K562 (cell line): ENCODE results near the gene PHYHD1. TPM values are rescaled to one million over a fixed set of nuclear protein-coding genes. Genes with fewer than 3 reads are reported as not detected.
A peak's percentile ranks its signal among the peaks of the same experiment; 100 is the strongest.

Experiments used
- BRF1 ChIP-seq: IDR thresholded peaks from 3 replicates; pipeline ENCODE4 v1.6.1; 2011; ENCODE audit warnings: borderline replicate concordance, mild to moderate bottlenecking; ENCODE audit not compliant: insufficient read length; ENCODE audit errors: extremely low read depth
- E2F6 ChIP-seq, 2 experiments: IDR thresholded peaks; 2 replicates each; pipeline ENCODE4 v1.6.1; 2011; ENCODE audit warnings: borderline replicate concordance in 1 of 2, control low read depth in 1 of 2, low read depth in 1 of 2, low read length in 1 of 2, mild to moderate bottlenecking in 1 of 2, mixed read lengths in 1 of 2, moderate library complexity in 1 of 2; ENCODE audit not compliant: insufficient read depth in 1 of 2, insufficient read length in 1 of 2, poor library complexity in 1 of 2, severe bottlenecking in 1 of 2; ENCODE audit errors: extremely low read depth in 1 of 2
- ETV6 ChIP-seq, 3 experiments: fragments of 150-350 bp in 1 of 3; sonication (generic) in 1 of 3; formaldehyde crosslinking in 1 of 3; IDR thresholded peaks; 2 replicates each; pipeline versions ENCODE4 v1.6.1 to v1.8.0; 2014 to 2022; ENCODE audit warnings: borderline replicate concordance in 2 of 3, low read depth in 2 of 3, antibody characterized with exemption in 1 of 3, low read length in 1 of 3, mild to moderate bottlenecking in 1 of 3, missing genetic modification reagents in 1 of 3
- FOSL1 ChIP-seq: fragments of 200-800 bp; sonication (Bioruptor generic); conservative IDR thresholded peaks from 2 replicates; pipeline ENCODE4 v1.6.1; 2016; ENCODE audit warnings: missing genetic modification characterization, missing compliant biosample characterization
- HDGF ChIP-seq: fragments of 450-650 bp; IDR thresholded peaks from 2 replicates; pipeline ENCODE4 v1.6.1; 2016
- HSF4 ChIP-seq: fragments of 250-450 bp; sonication (Bioruptor Pico); IDR thresholded peaks from 2 replicates; pipeline ENCODE4 v2.1.2; 2022; ENCODE audit warnings: mild to moderate bottlenecking, moderate library complexity, borderline replicate concordance
- ID3 ChIP-seq, 2 experiments: fragments of 250-450 bp in 1 of 2; fragments of 450-650 bp in 1 of 2; sonication (Bioruptor Pico) in 1 of 2; IDR thresholded peaks; 2 replicates each; pipeline versions ENCODE4 v1.6.1 to v1.8.0; 2016 to 2021; ENCODE audit warnings: mild to moderate bottlenecking in 2 of 2, moderate library complexity in 2 of 2, missing compliant biosample characterization in 1 of 2, missing genetic modification characterization in 1 of 2
- ILF3 ChIP-seq: fragments of 450-650 bp; IDR thresholded peaks from 2 replicates; pipeline ENCODE4 v1.6.1; 2018; ENCODE audit warnings: antibody characterized with exemption, mild to moderate bottlenecking, moderate library complexity, borderline replicate concordance
- MBD2 ChIP-seq: sonication (generic); IDR thresholded peaks from 2 replicates; pipeline ENCODE4 v1.6.1; 2016; ENCODE audit warnings: low read depth, borderline replicate concordance
- MYC ChIP-seq, 2 experiments: fragments of 250-450 bp in 1 of 2; sonication (Bioruptor Pico) in 1 of 2; IDR thresholded peaks; 2 replicates each; pipeline versions ENCODE4 v1.5.1 to v1.6.1; 2012 to 2021; ENCODE audit warnings: low read depth in 2 of 2, borderline replicate concordance in 1 of 2, improper control_type of control experiment in 1 of 2, low read length in 1 of 2, mild to moderate bottlenecking in 1 of 2, moderate library complexity in 1 of 2
- PHF8 ChIP-seq: fragments of 200-600 bp; sonication (generic); IDR thresholded peaks from 2 replicates; pipeline ENCODE4 v1.6.1; 2012; ENCODE audit warnings: mixed run types, mild to moderate bottlenecking, inconsistent platforms, low read length, moderate library complexity, borderline replicate concordance
- RFX1 ChIP-seq: fragments of 450-650 bp; IDR thresholded peaks from 2 replicates; pipeline ENCODE4 v1.6.1; 2016; ENCODE audit warnings: mild to moderate bottlenecking, moderate library complexity
- RFX5 ChIP-seq: IDR thresholded peaks from 2 replicates; pipeline ENCODE4 v1.6.1; 2011; ENCODE audit warnings: low read depth, mild to moderate bottlenecking, improper control_type of control experiment, low read length
- RFX7 ChIP-seq: fragments of 250-450 bp; sonication (Bioruptor Pico); IDR thresholded peaks from 2 replicates; pipeline ENCODE4 v1.5.1; 2021; ENCODE audit warnings: mild to moderate bottlenecking
- TAL1 ChIP-seq: fragments of 450-650 bp; IDR thresholded peaks from 2 replicates; pipeline ENCODE4 v1.6.1; 2016; ENCODE audit warnings: mild to moderate bottlenecking
- TBL1XR1 ChIP-seq, 2 experiments: IDR thresholded peaks; 2 replicates each; pipeline ENCODE4 v1.6.1; 2012; ENCODE audit warnings: improper control_type of control experiment in 2 of 2, low read length in 2 of 2, mild to moderate bottlenecking in 1 of 2
- U2AF1 ChIP-seq: fragments of 200-400 bp; formaldehyde crosslinking; optimal IDR thresholded peaks from 2 replicates; pipeline ENCODE3; 2017; ENCODE audit warnings: mild to moderate bottlenecking, low read depth, low read length, moderate library complexity
- XRCC4 ChIP-seq: IDR thresholded peaks from one replicate; pipeline ENCODE4 v1.6.1; 2011; ENCODE audit not compliant: insufficient read depth, insufficient read length; ENCODE audit errors: extremely low read depth
- ZNF24 ChIP-seq: fragments of 450-650 bp; IDR thresholded peaks from 2 replicates; pipeline ENCODE4 v1.6.1; 2016
- polyA plus RNA-seq, 8 experiments: library from polyadenylated mRNA; depleted of rRNA in 4 of 8; stranded (reverse) in 5 of 8; unstranded in 3 of 8; fragments of >200 nt; fragmentation: Nextera tagmentation in 2 of 8; fragmentation: Illumina TruSeq in 1 of 8; extraction: Ambion mirVana in 2 of 8; extraction: Trizol in 1 of 8; gene quantifications; 2 replicates each; pipeline versions ENCODE4 v1.2.1 to v1.2.3, GENCODE V29; 2011 to 2014; ENCODE audit warnings: inconsistent platforms in 1 of 8, missing spikeins in 1 of 8
- total RNA-seq, 7 experiments: library from RNA; depleted of rRNA in 6 of 7; stranded (reverse); fragments of >200 nt in 6 of 7; fragmentation: Illumina TruSeq in 2 of 7; extraction: Trizol in 2 of 7; gene quantifications; 2 replicates each; pipeline versions ENCODE4 v1.2.1 to v1.2.3, GENCODE V29; 2011 to 2021; ENCODE audit warnings: low replicate concordance in 1 of 7
- TF ChIP-seq, protein P1 (sequence below): sonication (generic); formaldehyde crosslinking; IDR thresholded peaks from 2 replicates; pipeline ENCODE4 v1.9.0; 2022; ENCODE audit warnings: mild to moderate bottlenecking, missing genetic modification reagents
- TF ChIP-seq, protein P2 (sequence below): sonication (generic); formaldehyde crosslinking; IDR thresholded peaks from 2 replicates; pipeline ENCODE4 v1.8.0; 2022; ENCODE audit warnings: mild to moderate bottlenecking, missing genetic modification reagents
- TF ChIP-seq, protein P3 (sequence below): fragments of 450-650 bp; IDR thresholded peaks from 2 replicates; pipeline ENCODE4 v1.6.1; 2016; ENCODE audit warnings: missing biosample characterization, missing genetic modification characterization

Gene PHYHD1
- total and polyA plus RNA-seq, 9 of the 15 experiments (the other 6 are each of a cell fraction or from before 2014, with no cell fraction given) = 0.36 to 1.3 (median 0.80) TPM

GRCh38 chr9:128882677-128883603, 37.8 kb upstream of the PHYHD1 start (continued):
- TF ChIP-seq E2F6 (IDR thresholded peaks at IDR 0.05; ENCODE audit: borderline replicate concordance in 1 of 2, extremely low read depth in 1 of 2, insufficient read depth in 1 of 2, insufficient read length in 1 of 2, low read depth in 1 of 2, low read length in 1 of 2, poor library complexity in 1 of 2, severe bottlenecking in 1 of 2) (no peak), ILF3 (no peak), ETV6 (IDR thresholded peaks at IDR 0.05; ENCODE audit: borderline replicate concordance in 1 of 2, low read depth in 2 of 2, low read length in 1 of 2) (no peak), ETV6 (CRISPR knock-in tag; IDR thresholded peaks at IDR 0.05; ENCODE audit: borderline replicate concordance) (no peak), RFX1 (no peak), MBD2 (0 out of 2 replicates have a peak, but pooled peaks have one; percentile 20), RFX5 (no peak), BRF1 (no peak), RFX7 (CRISPR knock-in tag) (no peak), XRCC4 (no peak), MYC (IDR thresholded peaks at IDR 0.05; ENCODE audit: low read depth, low read length) (no peak), MYC (CRISPR knock-in tag; IDR thresholded peaks at IDR 0.05; ENCODE audit: borderline replicate concordance, low read depth) (no peak), TBL1XR1 (IDR thresholded peaks at IDR 0.05; ENCODE audit: low read length in 2 of 2) (0 out of 4 replicates have a peak, but pooled peaks of 1 of the 2 experiments have one; percentile 37), TAL1 (peak; percentile 18; the same call in 1 of the 2 replicates), HDGF (no peak), FOSL1 (tag) (no peak), U2AF1 (no peak), PHF8 (no peak), ZNF24 (no peak), ID3 (CRISPR knock-in tag; IDR thresholded peaks at IDR 0.05) (no peak), ID3 (tag; IDR thresholded peaks at IDR 0.05) (no peak), HSF4 (CRISPR knock-in tag) (no peak)
- TF ChIP-seq, protein P1, sequence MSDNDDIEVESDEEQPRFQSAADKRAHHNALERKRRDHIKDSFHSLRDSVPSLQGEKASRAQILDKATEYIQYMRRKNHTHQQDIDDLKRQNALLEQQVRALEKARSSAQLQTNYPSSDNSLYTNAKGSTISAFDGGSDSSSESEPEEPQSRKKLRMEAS (CRISPR knock-in tag) = 0 out of 2 replicates have a peak, but pooled peaks have one; percentile 3
- TF ChIP-seq, protein P2, sequence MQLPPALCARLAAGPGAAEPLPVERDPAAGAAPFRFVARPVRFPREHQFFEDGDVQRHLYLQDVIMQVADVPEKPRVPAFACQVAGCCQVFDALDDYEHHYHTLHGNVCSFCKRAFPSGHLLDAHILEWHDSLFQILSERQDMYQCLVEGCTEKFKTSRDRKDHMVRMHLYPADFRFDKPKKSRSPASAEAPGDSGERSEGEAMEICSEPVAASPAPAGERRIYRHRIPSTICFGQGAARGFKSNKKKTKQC (CRISPR knock-in tag) = 0 out of 2 replicates have a peak, but pooled peaks have one; percentile 15
- TF ChIP-seq, protein P3, sequence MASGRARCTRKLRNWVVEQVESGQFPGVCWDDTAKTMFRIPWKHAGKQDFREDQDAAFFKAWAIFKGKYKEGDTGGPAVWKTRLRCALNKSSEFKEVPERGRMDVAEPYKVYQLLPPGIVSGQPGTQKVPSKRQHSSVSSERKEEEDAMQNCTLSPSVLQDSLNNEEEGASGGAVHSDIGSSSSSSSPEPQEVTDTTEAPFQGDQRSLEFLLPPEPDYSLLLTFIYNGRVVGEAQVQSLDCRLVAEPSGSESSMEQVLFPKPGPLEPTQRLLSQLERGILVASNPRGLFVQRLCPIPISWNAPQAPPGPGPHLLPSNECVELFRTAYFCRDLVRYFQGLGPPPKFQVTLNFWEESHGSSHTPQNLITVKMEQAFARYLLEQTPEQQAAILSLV = no peak
